Gastrocnemius medialis (tissue), 4 donors: Measurements from ENCODE around the gene CNPY4. TPM values are rescaled to one million over a fixed set of nuclear protein-coding genes. Genes with fewer than 3 reads are reported as not detected.
A peak's percentile ranks its signal among the peaks of the same experiment; 100 is the strongest.
"Not testable (repeated sequence)": the region's sequence is repeated elsewhere in the genome, so short reads cannot be mapped to it uniquely, and the experiment has no call there.

Source experiments
- ATAC-seq, 2 donors: fragments of 150-250 bp; one replicate each; pipeline ENCODE4 v1.9.1; 2016
- DNase-seq, 2 donors: peaks; one replicate each; pipeline ENCODE4 v3.0.0-alpha.2; 2019
- H3K27ac ChIP-seq, 4 donors: fragments of 200-600 bp; sonication (generic); 1 replicate in 1 of 4; 2 replicates in 3 of 4; pipeline ENCODE4 v1.5.1; 2016 to 2018; ENCODE audit warnings: mild to moderate bottlenecking in 2 of 4, moderate library complexity in 1 of 4
- H3K27me3 ChIP-seq, 3 donors: fragments of 200-600 bp; sonication (generic) in 2 of 3; 1 replicate in 1 of 3; 2 replicates in 2 of 3; pipeline versions ENCODE4 v1.5.1 to v1.6.0; 2016 to 2019; ENCODE audit warnings: mild to moderate bottlenecking in 1 of 3, moderate library complexity in 1 of 3
- H3K36me3 ChIP-seq, 2 donors: fragments of 200-600 bp; sonication (generic) in 1 of 2; one replicate each; pipeline ENCODE4 v1.5.1; 2017 to 2018
- H3K4me1 ChIP-seq, 2 donors: fragments of 200-600 bp; sonication (generic) in 1 of 2; one replicate each; pipeline ENCODE4 v1.5.1; 2016 to 2017; ENCODE audit warnings: mild to moderate bottlenecking in 2 of 2
- H3K4me3 ChIP-seq, 4 donors: fragments of 200-600 bp; sonication (generic) in 3 of 4; 1 replicate in 1 of 4; 2 replicates in 3 of 4; pipeline ENCODE4 v1.5.1; 2016 to 2019; ENCODE audit warnings: mild to moderate bottlenecking in 2 of 4
- H3K9me3 ChIP-seq, 3 donors: fragments of 200-600 bp; sonication (generic) in 2 of 3; 1 replicate in 1 of 3; 2 replicates in 2 of 3; pipeline ENCODE4 v1.5.1; 2016 to 2019
- CTCF ChIP-seq, 5 experiments: fragments of 450-650 bp in 3 of 5; fragments of 200-600 bp in 2 of 5; sonication (generic) in 2 of 5; IDR thresholded peaks in 4 of 5; conservative IDR thresholded peaks in 1 of 5; 1 replicate in 4 of 5; 2 replicates in 1 of 5; pipeline ENCODE4 v1.5.1; 2016 to 2019; ENCODE audit warnings: antibody characterized with exemption in 5 of 5, mild to moderate bottlenecking in 3 of 5, moderate library complexity in 3 of 5
- POLR2A ChIP-seq, 2 donors: fragments of 450-650 bp; IDR thresholded peaks; one replicate each; pipeline ENCODE4 v1.6.1; 2017; ENCODE audit warnings: antibody characterized with exemption in 2 of 2, mild to moderate bottlenecking in 2 of 2, moderate library complexity in 2 of 2
- in situ Hi-C, 4 donors: fragments of 200-750 bp; cut with MboI; loops; one replicate each; pipeline versions ENCODE4 v1.15.0 to v1.8.0; 2017; ENCODE audit warnings: low sequenced_read_pairs in 4 of 4
- intact Hi-C: fragments of 100-400 bp; cut with DNase I; formaldehyde crosslinking; loops from one replicate; pipeline ENCODE4 v1.15.1; 2023; ENCODE audit warnings: low total_unique reads
- total RNA-seq, 4 donors: library from RNA; depleted of rRNA; stranded (reverse); fragments of >200 nt; gene quantifications; one replicate each; pipeline versions ENCODE4 v1.1.0 to v1.2.3, GENCODE V29; 2016

CNPY4 gene
- total RNA-seq, 4 donors from 2014 or later = 2.0 to 5.0 (median 2.4) TPM

- Histone ChIP-seq H3K27ac (no peak overlapping the region), H3K36me3 (no peaks in the 10 kb centered on the region), H3K4me1 (no peaks in the 10 kb centered on the region), H3K9me3 (no peaks in the 10 kb centered on the region), H3K27me3 (peaks cover 0 to 4% (median 3%) of the 10 kb centered on the region in 3 donors), H3K4me3 (no peak overlapping the region)
- intact Hi-C loops = no loop called here
- TF ChIP-seq CTCF (IDR thresholded peaks at IDR 0.05 in 4 of 5, conservative IDR thresholded peaks at IDR 0.05 in 1 of 5) = no peak
- no peak for TF ChIP-seq POLR2A (IDR thresholded peaks at IDR 0.05)
- in situ Hi-C loops = loop anchor here in 1 of 4 donors (25.0 kb wide), 1 partner anchor 195 kb away; no protein-coding TSS in a partner anchor
- no peak for ATAC-seq
- no peak for DNase-seq
Measured at GRCh38 chr7:100142461-100142860, 23.0 kb downstream of the CNPY4 start.

GRCh38 chr7:100146350-100146749 is 26.9 kb downstream of the CNPY4 start:
- H3K4me3 ChIP-seq, intact Hi-C loops, DNase-seq, H3K27ac ChIP-seq, ATAC-seq, H3K9me3 ChIP-seq, H3K27me3 ChIP-seq, H3K36me3 ChIP-seq: not testable (repeated sequence)
- in situ Hi-C loops = loop anchor here in 1 of 4 donors (25.0 kb wide), 1 partner anchor 191 kb away; no protein-coding TSS in a partner anchor
- H3K4me1 ChIP-seq = peaks cover 10% of the 10 kb centered on the region in 2 donors

GRCh38 chr7:100147278-100147677 is 27.8 kb downstream of the CNPY4 start:
- H3K36me3 ChIP-seq = no peaks in the 10 kb centered on the region
- peaks cover 10% of the 10 kb centered on the region in 2 donors for H3K4me1 ChIP-seq
- no peak for ATAC-seq
- no peak overlapping the region for H3K27ac ChIP-seq
- H3K4me3 ChIP-seq = no peak overlapping the region
- in situ Hi-C loops (loop anchor here in 1 of 4 donors (25.0 kb wide), 1 partner anchor 190 kb away; no protein-coding TSS in a partner anchor), intact Hi-C loops (no loop called here)
- no peaks in the 10 kb centered on the region for H3K9me3 ChIP-seq
- no peak for DNase-seq
- no peak for TF ChIP-seq POLR2A (IDR thresholded peaks at IDR 0.05)
- TF ChIP-seq CTCF (IDR thresholded peaks at IDR 0.05 in 4 of 5, conservative IDR thresholded peaks at IDR 0.05 in 1 of 5) = no peak
- no peaks in the 10 kb centered on the region for H3K27me3 ChIP-seq

- Histone ChIP-seq H3K4me3 (peak overlapping the region; percentile 53 to 96 (median 88)), H3K4me1 (peaks cover 10% of the 10 kb centered on the region in 2 donors), H3K36me3 (peaks cover 0 to 7% of the 10 kb centered on the region in 2 donors), H3K9me3 (no peaks in the 10 kb centered on the region), H3K27me3 (no peaks in the 10 kb centered on the region), H3K27ac (peak overlapping the region; percentile 74 to 90 (median 82))
- TF ChIP-seq POLR2A (IDR thresholded peaks at IDR 0.05) (no peak), CTCF (IDR thresholded peaks at IDR 0.05 in 4 of 5, conservative IDR thresholded peaks at IDR 0.05 in 1 of 5) (no peak)
- ATAC-seq (peak; percentile 11 to 18), DNase-seq (no peak)
- intact Hi-C loops (loop anchor here (1.0 kb wide), 2 partner anchors 29 to 47 kb away; partner anchors contain the start of genes AP4M1, CNPY4, MCM7 and TAF6), in situ Hi-C loops (loop anchor here in 1 of 4 donors (25.0 kb wide), 1 partner anchor 189 kb away; no protein-coding TSS in a partner anchor)
Measured at GRCh38 chr7:100148225-100148558, 28.8 kb downstream of the CNPY4 start.

- ATAC-seq = peak; percentile 100
- peak within 1 kb of the TSS; percentile 81 to 97 (median 96) for H3K4me3 ChIP-seq
Measured at GRCh38 chr7:100148559-100149328, 29.3 kb downstream of the CNPY4 start, which contains the start of gene LAMTOR4. Gene LAMTOR4 (plus strand): TSS chr7:100148918. CDS start chr7:100148973, 55 bp downstream.

More at GRCh38 chr7:100148559-100149328, 29.3 kb downstream of the CNPY4 start, which contains the start of gene LAMTOR4:
- peak; percentile 65 to 88 for TF ChIP-seq POLR2A (IDR thresholded peaks at IDR 0.05)
- peak in 1 of 5 experiments; percentile 32 for TF ChIP-seq CTCF (IDR thresholded peaks at IDR 0.05 in 4 of 5, conservative IDR thresholded peaks at IDR 0.05 in 1 of 5)
- in situ Hi-C loops = loop anchor here in 1 of 4 donors (25.0 kb wide), 1 partner anchor 189 kb away; no protein-coding TSS in a partner anchor
- intact Hi-C loops = loop anchor here (1.0 kb wide), 2 partner anchors 29 to 47 kb away; partner anchors contain the start of genes AP4M1, CNPY4, MCM7 and TAF6
- H3K27ac ChIP-seq = peak within 1 kb of the TSS; percentile 85 to 93 (median 90)
- H3K9me3 ChIP-seq = no peaks in the 10 kb centered on the region
- peak; percentile 99 to 100 for DNase-seq
- peaks cover 10% of the 10 kb centered on the region in 2 donors for H3K4me1 ChIP-seq
- no peaks in the 10 kb centered on the region for H3K27me3 ChIP-seq
- H3K36me3 ChIP-seq = peaks cover 0 to 12% of the 10 kb centered on the region in 2 donors
